Activated CD8-positive, alpha-beta T cell treated with anti-CD3 and anti-CD28 coated beads for 36 hours (primary cell): ENCODE measurements around the gene ZNF575. TPM values are rescaled to one million over a fixed set of nuclear protein-coding genes. Genes with fewer than 3 reads are reported as not detected.

Experiments used
- ATAC-seq: fragments of 200-7000 bp; cut with Tn5 transposase; one replicate; pipeline ENCODE4 v1.10.0; 2021; ENCODE audit warnings: mild to moderate bottlenecking, moderate library complexity
- CTCF ChIA-PET: fragments of 350-600 bp; sonication (Branson Sonifier 250); formaldehyde crosslinking; loops from one replicate; lab custom pipeline; 2021; ENCODE audit warnings: antibody characterized with exemption; lab: Charles Lee
- POLR2A ChIA-PET: fragments of 350-600 bp; sonication (Branson Sonifier 250); formaldehyde crosslinking; loops from one replicate; lab custom pipeline; 2021; ENCODE audit warnings: antibody characterized with exemption; lab: Charles Lee
- DNase-seq: peaks from one replicate; pipeline ENCODE4 v3.0.0-alpha.2; 2020
- H3K27ac Mint-ChIP-seq: one replicate; pipeline ENCODE4 v1.8.0; 2021; ENCODE audit warnings: mild to moderate bottlenecking, mixed read lengths
- H3K27me3 Mint-ChIP-seq: one replicate; pipeline ENCODE4 v1.8.0; 2021; ENCODE audit warnings: mixed read lengths
- H3K36me3 Mint-ChIP-seq: one replicate; pipeline ENCODE4 v1.8.0; 2021; ENCODE audit warnings: low read depth, mixed read lengths
- H3K4me1 Mint-ChIP-seq: one replicate; pipeline ENCODE4 v1.8.0; 2021; ENCODE audit warnings: low read depth, mixed read lengths
- H3K4me3 Mint-ChIP-seq: one replicate; pipeline ENCODE4 v1.8.0; 2021; ENCODE audit warnings: mild to moderate bottlenecking, moderate library complexity, mixed read lengths
- H3K9me3 Mint-ChIP-seq: one replicate; pipeline ENCODE4 v1.8.0; 2021; ENCODE audit warnings: mixed read lengths
- intact Hi-C: fragments of 100-400 bp; cut with micrococcal nuclease; formaldehyde crosslinking; loops from one replicate; pipeline ENCODE4 v1.10.0; 2022
- total RNA-seq, 2 experiments: library from RNA; stranded (reverse); gene quantifications; one replicate each; pipeline ENCODE4 v1.2.3, GENCODE V29; 2021
- TF ChIP-seq, protein P1 (sequence below): fragments of 200-600 bp; IDR thresholded peaks from one replicate; pipeline ENCODE4 v1.8.0; 2022; ENCODE audit warnings: antibody characterized with exemption, mild to moderate bottlenecking

The ZNF575 gene
- total RNA-seq, 2 experiments from 2014 or later, result 1.2 to 2.0 TPM

DNA sequence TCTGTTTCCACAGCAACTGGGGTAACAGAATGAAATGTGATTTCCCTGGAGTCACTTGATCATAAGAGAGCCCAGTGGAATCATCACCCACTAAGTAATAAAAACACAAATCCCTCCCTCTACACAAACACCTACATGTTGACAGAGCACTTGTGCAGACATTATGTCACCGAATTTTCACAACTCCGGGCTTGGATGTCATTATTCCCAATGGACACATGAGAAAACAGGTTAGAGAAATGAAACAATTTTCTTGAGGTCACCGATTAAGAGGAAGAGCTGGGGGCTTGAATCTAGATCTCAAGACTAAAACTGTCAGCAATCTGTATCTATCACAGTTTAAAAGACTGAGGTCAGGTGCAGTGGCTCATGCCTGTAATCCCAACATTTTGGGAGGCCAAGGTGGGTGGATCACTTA lies 39.2 kb downstream of the ZNF575 start:
- TF ChIP-seq, protein P1, sequence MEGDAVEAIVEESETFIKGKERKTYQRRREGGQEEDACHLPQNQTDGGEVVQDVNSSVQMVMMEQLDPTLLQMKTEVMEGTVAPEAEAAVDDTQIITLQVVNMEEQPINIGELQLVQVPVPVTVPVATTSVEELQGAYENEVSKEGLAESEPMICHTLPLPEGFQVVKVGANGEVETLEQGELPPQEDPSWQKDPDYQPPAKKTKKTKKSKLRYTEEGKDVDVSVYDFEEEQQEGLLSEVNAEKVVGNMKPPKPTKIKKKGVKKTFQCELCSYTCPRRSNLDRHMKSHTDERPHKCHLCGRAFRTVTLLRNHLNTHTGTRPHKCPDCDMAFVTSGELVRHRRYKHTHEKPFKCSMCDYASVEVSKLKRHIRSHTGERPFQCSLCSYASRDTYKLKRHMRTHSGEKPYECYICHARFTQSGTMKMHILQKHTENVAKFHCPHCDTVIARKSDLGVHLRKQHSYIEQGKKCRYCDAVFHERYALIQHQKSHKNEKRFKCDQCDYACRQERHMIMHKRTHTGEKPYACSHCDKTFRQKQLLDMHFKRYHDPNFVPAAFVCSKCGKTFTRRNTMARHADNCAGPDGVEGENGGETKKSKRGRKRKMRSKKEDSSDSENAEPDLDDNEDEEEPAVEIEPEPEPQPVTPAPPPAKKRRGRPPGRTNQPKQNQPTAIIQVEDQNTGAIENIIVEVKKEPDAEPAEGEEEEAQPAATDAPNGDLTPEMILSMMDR, result no peak

DNA sequence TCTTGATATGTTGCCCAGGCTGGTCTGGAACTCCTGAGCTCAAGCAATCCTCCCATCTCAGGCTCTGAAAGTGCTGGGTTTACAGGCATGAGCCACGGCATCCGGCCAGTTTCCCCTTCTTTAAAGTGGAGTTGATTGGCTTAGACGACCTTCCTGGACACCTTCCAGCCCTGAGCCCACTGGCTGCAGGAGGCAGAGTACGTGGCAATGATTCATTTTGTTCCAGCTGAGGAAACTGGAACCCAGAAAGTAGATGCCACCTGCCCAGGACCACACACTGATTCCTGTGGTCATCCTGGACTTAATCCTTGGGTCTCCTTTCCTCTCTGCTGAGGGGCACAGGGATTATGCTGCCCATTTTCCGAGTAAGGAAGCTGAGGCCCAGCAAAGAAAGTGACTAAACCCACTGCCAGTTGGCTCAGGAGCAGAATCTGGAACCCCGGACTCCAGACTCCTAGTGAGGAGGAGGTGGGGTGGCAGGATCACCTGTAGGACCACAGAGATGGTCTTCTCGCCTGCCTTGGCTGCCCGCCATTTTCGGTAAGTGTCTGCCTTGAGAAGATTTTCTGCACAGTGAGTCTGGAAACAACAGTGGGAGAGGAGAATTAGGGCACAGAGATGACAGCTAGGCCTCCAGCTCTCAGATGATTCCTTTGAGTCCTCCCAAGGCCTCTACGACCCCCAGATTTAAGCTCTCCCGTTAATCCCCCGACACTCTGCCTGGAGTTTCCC lies 41.6 kb downstream of the ZNF575 start:
- ChIA-PET CTCF (interaction anchor here (0.8 to 5.9 kb wide), 7 partner anchors 9 to 142 kb away, joined by 3 to 62 read pairs (median 5); partner anchors contain the start of genes IRGQ, ZNF575 and ZNF576), POLR2A (interaction anchor here (0.8 to 3.2 kb wide), 6 partner anchors 11 to 42 kb away, joined by 3 to 20 read pairs (median 4); partner anchors contain the start of genes IRGQ, ZNF575 and ZNF576)
- H3K36me3 Mint-ChIP-seq, result peaks cover 8% of the 10 kb centered on the region
- TF ChIP-seq, protein P1, result no peak
- no peaks in the 10 kb centered on the region for H3K9me3 Mint-ChIP-seq
- DNase-seq (no peak), ATAC-seq (no peak)
- H3K4me1 Mint-ChIP-seq, result peaks cover 36% of the 10 kb centered on the region
- peak overlapping the region; percentile 96 for H3K4me3 Mint-ChIP-seq
- peak overlapping the region; percentile 94 for H3K27ac Mint-ChIP-seq
- no peaks in the 10 kb centered on the region for H3K27me3 Mint-ChIP-seq
- intact Hi-C loops, result no loop called here

More for the DNA sequence above, 39.2 kb downstream of the ZNF575 start:
- Mint-ChIP-seq H3K27ac (peak overlapping the region; percentile 48), H3K27me3 (no peaks in the 10 kb centered on the region), H3K36me3 (peaks cover 8% of the 10 kb centered on the region), H3K4me3 (no peak overlapping the region), H3K4me1 (peaks cover 30% of the 10 kb centered on the region), H3K9me3 (no peaks in the 10 kb centered on the region)
- ATAC-seq, result no peak
- intact Hi-C loops, result no loop called here
- ChIA-PET POLR2A (no interaction called here), CTCF (interaction anchor here (1.5 to 5.9 kb wide), 3 partner anchors 18 to 36 kb away, joined by 5 to 57 read pairs (median 11); no protein-coding TSS in a partner anchor)
- DNase-seq, result no peak

DNA sequence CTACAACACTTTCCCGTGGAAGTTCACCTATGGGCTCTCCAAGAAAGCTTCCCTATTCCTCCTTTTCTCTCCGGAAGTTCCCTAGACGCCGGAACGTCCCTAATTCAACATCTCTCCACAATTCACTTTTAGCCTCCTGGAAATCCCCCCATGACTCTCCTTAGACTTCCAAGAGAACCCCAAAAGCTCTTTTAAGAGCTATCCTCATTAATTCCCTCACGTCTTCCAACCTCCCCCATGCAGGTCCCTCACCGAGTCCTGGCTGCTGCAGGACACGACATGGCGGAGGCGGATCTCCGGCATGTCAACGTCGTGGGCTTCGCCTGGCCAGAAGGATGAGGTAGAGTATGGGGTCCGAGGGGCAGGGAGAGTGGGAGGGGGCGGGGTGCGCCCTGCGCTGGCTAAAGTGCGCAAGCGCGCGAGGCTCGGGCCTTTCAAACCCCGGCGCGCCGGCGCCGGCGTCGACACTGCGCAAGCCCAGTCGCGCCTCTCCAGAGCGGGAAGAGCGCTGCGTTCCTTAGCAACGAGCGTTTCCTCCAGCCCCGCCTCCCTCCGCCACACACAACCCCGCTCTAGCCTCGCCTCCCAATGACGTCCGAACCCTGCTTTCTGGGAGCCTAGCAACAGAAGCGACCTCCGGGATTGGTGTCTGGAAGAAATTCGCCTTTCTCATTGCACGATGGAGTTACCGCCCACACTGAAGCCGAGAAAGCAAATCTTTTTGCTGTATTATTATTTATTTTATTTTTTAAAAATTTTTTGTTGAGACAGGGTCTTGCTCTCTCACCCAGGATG lies 42.4 kb downstream of the ZNF575 start, which contains the start of the genes PINLYP and XRCC1:
Gene PINLYP (plus strand): TSS at position 646 of the 795 bp plus-strand sequence. CDS start 1,391 bp downstream, outside the sequence.
Gene XRCC1 (minus strand): TSS at position 372 of the 795 bp plus-strand sequence. CDS start 69 bp downstream, at position 303.
- Mint-ChIP-seq H3K36me3 (peaks cover 8% of the 10 kb centered on the region), H3K27ac (peak within 1 kb of the TSS; percentile 94), H3K9me3 (no peaks in the 10 kb centered on the region), H3K4me1 (peaks cover 37% of the 10 kb centered on the region), H3K27me3 (no peaks in the 10 kb centered on the region), H3K4me3 (peak within 1 kb of the TSS; percentile 96)
- POLR2A ChIA-PET, result interaction anchor here (0.5 to 3.2 kb wide), 8 partner anchors 11 to 476 kb away, joined by 3 to 20 read pairs (median 4); partner anchors contain the start of genes IRGQ, ZNF575 and ZNF576
- ATAC-seq (peak; percentile 99), DNase-seq (peak; percentile 99)
- intact Hi-C loops, result no loop called here
- CTCF ChIA-PET, result interaction anchor here (1.8 to 5.9 kb wide), 3 partner anchors 14 to 21 kb away, joined by 5 to 62 read pairs (median 57); partner anchors contain the start of genes IRGQ and ZNF576
- TF ChIP-seq, protein P1, result no peak

DNA sequence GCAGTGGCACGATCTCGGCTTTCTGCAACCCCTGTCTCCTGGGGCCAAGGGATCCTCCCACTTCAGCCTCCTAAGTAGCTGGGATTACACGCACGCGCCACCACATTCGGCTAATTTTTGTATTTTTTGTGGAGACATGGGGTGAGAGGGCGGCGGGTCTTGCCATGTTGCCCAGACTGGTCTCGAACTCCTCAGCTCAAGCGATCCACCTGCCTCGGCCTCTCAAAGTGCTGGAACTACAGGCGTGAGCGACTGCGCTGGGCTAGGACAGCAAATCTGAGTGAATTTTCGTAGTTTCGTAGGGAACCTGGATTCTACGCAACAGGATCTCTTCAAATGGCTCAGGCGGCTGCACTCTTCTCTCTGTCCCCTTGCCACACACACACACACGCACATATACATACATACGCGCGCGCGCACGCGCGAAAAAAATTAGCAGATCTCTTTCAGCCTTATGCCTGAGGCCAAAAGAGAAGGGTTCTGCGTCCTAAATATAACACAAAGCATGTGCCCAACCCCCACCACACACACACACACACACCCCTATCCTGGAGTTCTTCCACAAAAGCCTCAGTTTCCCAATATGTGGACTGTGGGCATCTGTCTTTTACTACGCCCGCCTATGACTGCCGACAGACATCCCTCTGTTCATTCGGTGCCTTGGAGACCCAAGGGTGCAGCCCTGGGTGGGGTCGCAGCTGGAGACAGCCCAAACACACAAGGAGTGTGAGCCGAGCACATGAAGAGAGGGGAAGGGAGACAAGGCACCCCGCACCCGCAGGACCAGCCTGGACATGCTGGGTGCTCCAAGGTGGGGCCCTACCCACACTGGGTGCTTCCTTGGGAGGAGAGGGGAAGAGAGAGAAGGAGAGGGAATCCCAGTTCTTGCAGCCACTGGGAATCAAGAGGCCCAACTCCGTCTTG lies 43.2 kb downstream of the ZNF575 start:
- TF ChIP-seq, protein P1, result no peak

More for the DNA sequence above, 43.2 kb downstream of the ZNF575 start:
- ChIA-PET POLR2A (interaction anchor here (0.6 kb wide), 1 partner anchor 49 kb away, joined by 4 read pairs; no protein-coding TSS in a partner anchor), CTCF (interaction anchor here (1.8 to 5.9 kb wide), 3 partner anchors 13 to 22 kb away, joined by 5 to 62 read pairs (median 57); partner anchors contain the start of genes IRGQ and ZNF576)
- ATAC-seq, result no peak
- H3K9me3 Mint-ChIP-seq, result no peaks in the 10 kb centered on the region
- H3K27me3 Mint-ChIP-seq, result no peaks in the 10 kb centered on the region
- intact Hi-C loops, result no loop called here
- peaks cover 8% of the 10 kb centered on the region for H3K36me3 Mint-ChIP-seq
- H3K4me1 Mint-ChIP-seq, result peaks cover 37% of the 10 kb centered on the region
- DNase-seq, result no peak
- H3K27ac Mint-ChIP-seq, result peak overlapping the region; percentile 63
- peak overlapping the region; percentile 96 for H3K4me3 Mint-ChIP-seq
